ENCODE measurements around the gene ANK3.

Gene ANK3

GRCh38 chr10:60376221-60377041 lies 13.2 kb downstream of the ANK3 start:
- DNase-seq = no peak

GRCh38 chr10:60375293-60376004 lies 14.2 kb downstream of the ANK3 start:
- DNase-seq = no peak

- DNase-seq = no peak
Measured at GRCh38 chr10:60374836-60375235, 14.8 kb downstream of the ANK3 start.

GRCh38 chr10:60372436-60372835 lies 17.2 kb downstream of the ANK3 start:
- no peak for DNase-seq

- DNase-seq = no peak
Measured at GRCh38 chr10:60369547-60369930, 20.1 kb downstream of the ANK3 start.

- DNase-seq = no peak
Measured at GRCh38 chr10:60368875-60369546, 20.7 kb downstream of the ANK3 start.

GRCh38 chr10:60367901-60368300 lies 21.8 kb downstream of the ANK3 start:
- DNase-seq = no peak

GRCh38 chr10:60367431-60367830 lies 22.2 kb downstream of the ANK3 start:
- DNase-seq = no peak

- DNase-seq = no peak
Measured at GRCh38 chr10:60367024-60367423, 22.7 kb downstream of the ANK3 start.

GRCh38 chr10:60363187-60363586 lies 26.5 kb downstream of the ANK3 start:
- no peak for DNase-seq

GRCh38 chr10:60362461-60362860 lies 27.2 kb downstream of the ANK3 start:
- no peak for DNase-seq

- no peak for DNase-seq
Measured at GRCh38 chr10:60359066-60359465, 30.6 kb downstream of the ANK3 start.

- no peak for DNase-seq
Measured at GRCh38 chr10:60358282-60358681, 31.4 kb downstream of the ANK3 start.

GRCh38 chr10:60353519-60354258 lies 36.0 kb downstream of the ANK3 start:
- DNase-seq = no peak

GRCh38 chr10:60352105-60352504 lies 37.6 kb downstream of the ANK3 start:
- DNase-seq = no peak

- DNase-seq = no peak
Measured at GRCh38 chr10:60351191-60351853, 38.4 kb downstream of the ANK3 start.

GRCh38 chr10:60350400-60350799 lies 39.3 kb downstream of the ANK3 start:
- no peak for DNase-seq

GRCh38 chr10:60349426-60349825 lies 40.2 kb downstream of the ANK3 start:
- no peak for DNase-seq

- no peak for DNase-seq
Measured at GRCh38 chr10:60348982-60349381, 40.7 kb downstream of the ANK3 start.

GRCh38 chr10:60347270-60347669 lies 42.4 kb downstream of the ANK3 start:
- no peak for DNase-seq

- no peak for DNase-seq
Measured at GRCh38 chr10:60346661-60347060, 43.0 kb downstream of the ANK3 start.

GRCh38 chr10:60343254-60343653 lies 46.4 kb downstream of the ANK3 start:
- DNase-seq = no peak

All from central memory CD4-positive, alpha-beta T cell (primary cell).